Kidney capillary endothelial cell (primary cell): Measurements from ENCODE around the gene CHST11.

Experiments
- DNase-seq: peaks from one replicate; pipeline ENCODE4 v3.0.0-alpha.2; 2018; ENCODE audit warnings: low spot score

CHST11 gene

GRCh38 chr12:104482748-104483147 lies 26.0 kb downstream of the CHST11 start:
- no peak for DNase-seq

- no peak for DNase-seq
Observed at GRCh38 chr12:104484079-104484478, 27.3 kb downstream of the CHST11 start.

GRCh38 chr12:104485651-104486362 lies 29.1 kb downstream of the CHST11 start:
- no peak for DNase-seq

- no peak for DNase-seq
Observed at GRCh38 chr12:104486363-104486750, 29.6 kb downstream of the CHST11 start.

GRCh38 chr12:104486943-104487819 lies 30.4 kb downstream of the CHST11 start:
- DNase-seq: no peak

- no peak for DNase-seq
Observed at GRCh38 chr12:104488374-104488773, 31.6 kb downstream of the CHST11 start.

- no peak for DNase-seq
Observed at GRCh38 chr12:104490186-104490585, 33.4 kb downstream of the CHST11 start.

- no peak for DNase-seq
Observed at GRCh38 chr12:104490850-104491249, 34.1 kb downstream of the CHST11 start.

GRCh38 chr12:104493496-104493895 lies 36.7 kb downstream of the CHST11 start:
- no peak for DNase-seq

GRCh38 chr12:104494137-104494792 lies 37.5 kb downstream of the CHST11 start:
- DNase-seq: no peak

- no peak for DNase-seq
Observed at GRCh38 chr12:104494793-104495158, 38.0 kb downstream of the CHST11 start.

- no peak for DNase-seq
Observed at GRCh38 chr12:104495786-104496185, 39.0 kb downstream of the CHST11 start.

GRCh38 chr12:104496336-104496735 lies 39.6 kb downstream of the CHST11 start:
- no peak for DNase-seq

- DNase-seq: no peak
Observed at GRCh38 chr12:104498211-104498801, 41.6 kb downstream of the CHST11 start.

- DNase-seq: no peak
Observed at GRCh38 chr12:104499668-104500332, 43.1 kb downstream of the CHST11 start.

- no peak for DNase-seq
Observed at GRCh38 chr12:104501115-104501514, 44.4 kb downstream of the CHST11 start.

- no peak for DNase-seq
Observed at GRCh38 chr12:104501660-104502059, 44.9 kb downstream of the CHST11 start.

GRCh38 chr12:104502217-104502616 lies 45.5 kb downstream of the CHST11 start:
- no peak for DNase-seq

- DNase-seq: no peak
Observed at GRCh38 chr12:104502638-104503037, 45.9 kb downstream of the CHST11 start.

- no peak for DNase-seq
Observed at GRCh38 chr12:104503191-104503590, 46.4 kb downstream of the CHST11 start.

GRCh38 chr12:104504146-104504545 lies 47.4 kb downstream of the CHST11 start:
- DNase-seq: no peak
